NCI-H2107 treated with DMSO at 0.1 percent for 48 hours (cell line): ENCODE results near the gene RBM28.

ENCODE experiments used
- DNase-seq: peaks from one replicate; lab custom pipeline; 2025; ENCODE audit not compliant: unreplicated experiment; lab: John Stamatoyannopoulos, UW

RBM28 gene

GRCh38 chr7:128373606-128374005, 29.9 kb upstream of the RBM28 start:
- no peak for DNase-seq

- DNase-seq: no peak
Observed at GRCh38 chr7:128370491-128370890, 26.8 kb upstream of the RBM28 start.

GRCh38 chr7:128366986-128367385, 23.3 kb upstream of the RBM28 start:
- DNase-seq: no peak

- DNase-seq: no peak
Observed at GRCh38 chr7:128366300-128366699, 22.6 kb upstream of the RBM28 start.

- no peak for DNase-seq
Observed at GRCh38 chr7:128365432-128365831, 21.7 kb upstream of the RBM28 start.

GRCh38 chr7:128364166-128364870, 20.6 kb upstream of the RBM28 start:
- no peak for DNase-seq

GRCh38 chr7:128363261-128363721, 19.6 kb upstream of the RBM28 start:
- no peak for DNase-seq

- no peak for DNase-seq
Observed at GRCh38 chr7:128362670-128363069, 19.0 kb upstream of the RBM28 start.

GRCh38 chr7:128361411-128362379, 18.0 kb upstream of the RBM28 start, which contains the start of gene PRRT4:
Gene PRRT4, minus strand, starts transcription at chr7:128361690.
- DNase-seq: peak; percentile 10

GRCh38 chr7:128360359-128360678, 16.6 kb upstream of the RBM28 start:
- DNase-seq: no peak

GRCh38 chr7:128359939-128360338, 16.2 kb upstream of the RBM28 start:
- no peak for DNase-seq

GRCh38 chr7:128359336-128359735, 15.6 kb upstream of the RBM28 start:
- no peak for DNase-seq

GRCh38 chr7:128358233-128358632, 14.5 kb upstream of the RBM28 start:
- no peak for DNase-seq

GRCh38 chr7:128357217-128357613, 13.5 kb upstream of the RBM28 start:
- no peak for DNase-seq

GRCh38 chr7:128356546-128357216, 13.0 kb upstream of the RBM28 start:
- DNase-seq: no peak

- DNase-seq: no peak
Observed at GRCh38 chr7:128353610-128354009, 9.9 kb upstream of the RBM28 start.

GRCh38 chr7:128353189-128353588, 9.5 kb upstream of the RBM28 start:
- no peak for DNase-seq

GRCh38 chr7:128352636-128353035, 8.9 kb upstream of the RBM28 start:
- DNase-seq: no peak

GRCh38 chr7:128352153-128352537, 8.4 kb upstream of the RBM28 start:
- no peak for DNase-seq

GRCh38 chr7:128351296-128352152, 7.8 kb upstream of the RBM28 start:
- no peak for DNase-seq
